ENCODE measurements around the gene EQTN. TPM values are rescaled to one million over a fixed set of nuclear protein-coding genes. Genes with fewer than 3 reads are reported as not detected.

The EQTN gene
- polyA plus RNA-seq, 1 experiment: not detected

- TF ChIP-seq CTCF (IDR thresholded peaks at IDR 0.05; ENCODE audit: insufficient read depth, low read depth, low read length): no peak
- ChIA-PET POLR2A (no interaction called here), CTCF (no interaction called here)
These were observed 23.8 kb downstream of the EQTN start for GRCh38 chr9:27273186-27273585.

GRCh38 chr9:27272103-27272502, 24.8 kb downstream of the EQTN start:
- ChIA-PET POLR2A (no interaction called here), CTCF (interaction anchor here (1.1 kb wide), 1 partner anchor 239 kb away, joined by 3 read pairs; no protein-coding TSS in a partner anchor)
- DNase-seq (ENCODE audit: low read depth): no peak
- H3K36me3 ChIP-seq (ENCODE audit: control insufficient read depth, insufficient read depth, low read length): no peaks in the 10 kb centered on the region
- H3K27me3 ChIP-seq (ENCODE audit: control insufficient read depth, insufficient read depth, low read length): no peaks in the 10 kb centered on the region
- no peak overlapping the region for H3K4me3 ChIP-seq (ENCODE audit: low read depth, low read length)
- TF ChIP-seq CTCF (IDR thresholded peaks at IDR 0.05; ENCODE audit: insufficient read depth, low read depth, low read length): no peak

More at GRCh38 chr9:27273186-27273585, 23.8 kb downstream of the EQTN start:
- H3K36me3 ChIP-seq (ENCODE audit: control insufficient read depth, insufficient read depth, low read length): no peaks in the 10 kb centered on the region
- H3K4me3 ChIP-seq (ENCODE audit: low read depth, low read length): no peak overlapping the region
- no peak for DNase-seq (ENCODE audit: low read depth)
- no peaks in the 10 kb centered on the region for H3K27me3 ChIP-seq (ENCODE audit: control insufficient read depth, insufficient read depth, low read length)

- no peak for TF ChIP-seq CTCF (IDR thresholded peaks at IDR 0.05; ENCODE audit: insufficient read depth, low read depth, low read length)
- Histone ChIP-seq H3K4me3 (ENCODE audit: low read depth, low read length) (no peak overlapping the region), H3K27me3 (ENCODE audit: control insufficient read depth, insufficient read depth, low read length) (no peaks in the 10 kb centered on the region; the same call in 1 of the 2 replicates), H3K36me3 (ENCODE audit: control insufficient read depth, insufficient read depth, low read length) (no peaks in the 10 kb centered on the region)
- no peak for DNase-seq (ENCODE audit: low read depth)
- ChIA-PET CTCF (interaction anchor here (1.1 kb wide), 1 partner anchor 15 kb away, joined by 3 read pairs; no protein-coding TSS in a partner anchor), POLR2A (no interaction called here)
These were observed 35.3 kb downstream of the EQTN start for GRCh38 chr9:27261517-27262211.

GRCh38 chr9:27260789-27261516, 36.0 kb downstream of the EQTN start:
- no peak for TF ChIP-seq CTCF (IDR thresholded peaks at IDR 0.05; ENCODE audit: insufficient read depth, low read depth, low read length)
- ChIA-PET CTCF (interaction anchor here (1.0 to 1.8 kb wide), 3 partner anchors 15 to 20 kb away, joined by 3 to 11 read pairs (median 3); no protein-coding TSS in a partner anchor), POLR2A (no interaction called here)
- DNase-seq (ENCODE audit: low read depth): no peak
- Histone ChIP-seq H3K27me3 (ENCODE audit: control insufficient read depth, insufficient read depth, low read length) (no peaks in the 10 kb centered on the region; the same call in 1 of the 2 replicates), H3K4me3 (ENCODE audit: low read depth, low read length) (no peak overlapping the region), H3K36me3 (ENCODE audit: control insufficient read depth, insufficient read depth, low read length) (no peaks in the 10 kb centered on the region)

GRCh38 chr9:27258662-27259061, 38.3 kb downstream of the EQTN start:
- ChIA-PET POLR2A (no interaction called here), CTCF (no interaction called here)
- Histone ChIP-seq H3K27me3 (ENCODE audit: control insufficient read depth, insufficient read depth, low read length) (no peaks in the 10 kb centered on the region; the same call in 1 of the 2 replicates), H3K36me3 (ENCODE audit: control insufficient read depth, insufficient read depth, low read length) (no peaks in the 10 kb centered on the region), H3K4me3 (ENCODE audit: low read depth, low read length) (no peak overlapping the region)
- DNase-seq (ENCODE audit: low read depth): no peak
- TF ChIP-seq CTCF (IDR thresholded peaks at IDR 0.05; ENCODE audit: insufficient read depth, low read depth, low read length): no peak
